Caco-2 (cell line): ENCODE data around the gene SFT2D1. TPM values are rescaled to one million over a fixed set of nuclear protein-coding genes. Genes with fewer than 3 reads are reported as not detected.

Experiments used
- BruUV-seq: library from RNA; stranded (reverse); fragments of 400-500 nt; replicated peaks from 2 replicates; lab custom pipeline; 2021; lab: Mats Ljungman, UMichigan
- CTCF ChIA-PET: fragments of 300-600 bp; sonication (Branson Sonifier 250); formaldehyde crosslinking; loops from one replicate; lab custom pipeline; 2022; ENCODE audit warnings: antibody characterized with exemption; lab: Charles Lee
- POLR2A ChIA-PET: fragments of 300-600 bp; sonication (Branson Sonifier 250); formaldehyde crosslinking; loops from one replicate; lab custom pipeline; 2022; ENCODE audit warnings: antibody characterized with exemption; lab: Charles Lee
- DNase-seq, 2 experiments: peaks; one replicate each; pipeline versions ENCODE4 v3.0.0 to v3.0.0-alpha.2; 2020 to 2022
- H3K27me3 ChIP-seq: replicated peaks from 2 replicates; pipeline ENCODE4 v1.6.0; 2011; ENCODE audit warnings: low read length; ENCODE audit not compliant: control insufficient read depth, insufficient read depth
- H3K36me3 ChIP-seq: 2 replicates; pipeline ENCODE4 v1.5.1; 2011; ENCODE audit warnings: low read length; ENCODE audit not compliant: control insufficient read depth, insufficient read depth
- H3K4me1 ChIP-seq: fragments of 250-450 bp; sonication (Bioruptor Pico); 2 replicates; pipeline ENCODE4 v1.5.1; 2020; ENCODE audit warnings: mild to moderate bottlenecking
- H3K4me3 ChIP-seq: 2 replicates; pipeline ENCODE4 v1.5.1; 2011; ENCODE audit warnings: low read depth, mild to moderate bottlenecking, control low read depth, low read length
- H3K9me3 ChIP-seq: fragments of 250-450 bp; sonication (Bioruptor Pico); 2 replicates; pipeline ENCODE4 v1.5.1; 2020; ENCODE audit warnings: mild to moderate bottlenecking, moderate library complexity
- H3K27ac Mint-ChIP-seq: one replicate; pipeline ENCODE4 v1.8.0; 2022; ENCODE audit warnings: mixed read lengths; ENCODE audit not compliant: unreplicated experiment
- H3K27me3 Mint-ChIP-seq: one replicate; pipeline ENCODE4 v1.8.0; 2022; ENCODE audit warnings: mixed read lengths; ENCODE audit not compliant: insufficient read depth, unreplicated experiment
- H3K36me3 Mint-ChIP-seq: one replicate; pipeline ENCODE4 v1.8.0; 2022; ENCODE audit warnings: mild to moderate bottlenecking, mixed read lengths; ENCODE audit not compliant: insufficient read depth, unreplicated experiment
- H3K4me1 Mint-ChIP-seq: one replicate; pipeline ENCODE4 v1.8.0; 2022; ENCODE audit warnings: low read depth, mixed read lengths; ENCODE audit not compliant: unreplicated experiment
- H3K4me3 Mint-ChIP-seq: one replicate; pipeline ENCODE4 v1.8.0; 2022; ENCODE audit warnings: mild to moderate bottlenecking, moderate library complexity, mixed read lengths; ENCODE audit not compliant: unreplicated experiment
- H3K9me3 Mint-ChIP-seq: one replicate; pipeline ENCODE4 v1.8.0; 2022; ENCODE audit warnings: mixed read lengths; ENCODE audit not compliant: unreplicated experiment
- intact Hi-C: fragments of 100-400 bp; cut with micrococcal nuclease; formaldehyde crosslinking; loops from one replicate; pipeline ENCODE4 v1.10.0; 2022; ENCODE audit not compliant: unreplicated experiment
- total RNA-seq: library from RNA; stranded (reverse); gene quantifications from 2 replicates; pipeline ENCODE4 v1.2.3, GENCODE V29; 2022
- TF ChIP-seq, protein P1 (sequence below), 2 experiments: fragments of 200-600 bp in 1 of 2; IDR thresholded peaks; 1 replicate in 1 of 2; 2 replicates in 1 of 2; pipeline versions ENCODE4 v1.5.1 to v1.8.0; 2011 to 2022; ENCODE audit warnings: antibody characterized with exemption in 1 of 2, control low read depth in 1 of 2, inconsistent platforms in 1 of 2, low read depth in 1 of 2, low read length in 1 of 2, mild to moderate bottlenecking in 1 of 2, moderate library complexity in 1 of 2; ENCODE audit not compliant: insufficient read depth in 1 of 2, severe bottlenecking in 1 of 2, unreplicated experiment in 1 of 2

Gene SFT2D1
- total RNA-seq, 1 experiment from 2014 or later = 48.1 TPM

- ChIA-PET POLR2A (no interaction called here), CTCF (no interaction called here)
- H3K4me1 Mint-ChIP-seq = peaks cover 7% of the 10 kb centered on the region
- TF ChIP-seq, protein P1, sequence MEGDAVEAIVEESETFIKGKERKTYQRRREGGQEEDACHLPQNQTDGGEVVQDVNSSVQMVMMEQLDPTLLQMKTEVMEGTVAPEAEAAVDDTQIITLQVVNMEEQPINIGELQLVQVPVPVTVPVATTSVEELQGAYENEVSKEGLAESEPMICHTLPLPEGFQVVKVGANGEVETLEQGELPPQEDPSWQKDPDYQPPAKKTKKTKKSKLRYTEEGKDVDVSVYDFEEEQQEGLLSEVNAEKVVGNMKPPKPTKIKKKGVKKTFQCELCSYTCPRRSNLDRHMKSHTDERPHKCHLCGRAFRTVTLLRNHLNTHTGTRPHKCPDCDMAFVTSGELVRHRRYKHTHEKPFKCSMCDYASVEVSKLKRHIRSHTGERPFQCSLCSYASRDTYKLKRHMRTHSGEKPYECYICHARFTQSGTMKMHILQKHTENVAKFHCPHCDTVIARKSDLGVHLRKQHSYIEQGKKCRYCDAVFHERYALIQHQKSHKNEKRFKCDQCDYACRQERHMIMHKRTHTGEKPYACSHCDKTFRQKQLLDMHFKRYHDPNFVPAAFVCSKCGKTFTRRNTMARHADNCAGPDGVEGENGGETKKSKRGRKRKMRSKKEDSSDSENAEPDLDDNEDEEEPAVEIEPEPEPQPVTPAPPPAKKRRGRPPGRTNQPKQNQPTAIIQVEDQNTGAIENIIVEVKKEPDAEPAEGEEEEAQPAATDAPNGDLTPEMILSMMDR (IDR thresholded peaks at IDR 0.05; ENCODE audit: insufficient read depth in 1 of 2, low read depth in 1 of 2, low read length in 1 of 2, severe bottlenecking in 1 of 2, unreplicated experiment in 1 of 2) = no peak
- peaks cover 5% of the 10 kb centered on the region for H3K36me3 Mint-ChIP-seq
- no peak overlapping the region for H3K27ac Mint-ChIP-seq
- H3K4me1 ChIP-seq = peaks cover 15% of the 10 kb centered on the region
- H3K9me3 ChIP-seq = no peaks in the 10 kb centered on the region
- intact Hi-C loops = loop anchor here (1.0 to 10.0 kb wide), 3 partner anchors 69 to 612 kb away; partner anchors contain the start of genes CEP43 and PRR18
- no peak for DNase-seq
- no TSS peak for BruUV-seq
- H3K4me3 ChIP-seq = peak overlapping the region; percentile 86
- H3K4me3 Mint-ChIP-seq = peak overlapping the region; percentile 76
- H3K27me3 ChIP-seq = no peaks in the 10 kb centered on the region
- no peaks in the 10 kb centered on the region for H3K27me3 Mint-ChIP-seq
- no peaks in the 10 kb centered on the region for H3K9me3 Mint-ChIP-seq
- no peaks in the 10 kb centered on the region; the same call in 1 of the 2 replicates for H3K36me3 ChIP-seq
Measured at GRCh38 chr6:166382500-166382932, 40.2 kb upstream of the SFT2D1 start.

- TF ChIP-seq, protein P1 (IDR thresholded peaks at IDR 0.05; ENCODE audit: insufficient read depth in 1 of 2, low read depth in 1 of 2, low read length in 1 of 2, severe bottlenecking in 1 of 2, unreplicated experiment in 1 of 2) = peak; percentile 85 to 88
- Mint-ChIP-seq H3K36me3 (peaks cover 5% of the 10 kb centered on the region), H3K9me3 (no peaks in the 10 kb centered on the region), H3K4me1 (peaks cover 1% of the 10 kb centered on the region), H3K27ac (peak overlapping the region; percentile 79), H3K4me3 (peak overlapping the region; percentile 76), H3K27me3 (no peaks in the 10 kb centered on the region)
- H3K4me3 ChIP-seq = peak overlapping the region; percentile 86
- CTCF ChIA-PET = interaction anchor here (0.6 to 1.5 kb wide), 5 partner anchors 14 to 39 kb away, joined by 3 to 9 read pairs (median 3); partner anchors contain the start of gene SFT2D1
- H3K36me3 ChIP-seq = no peaks in the 10 kb centered on the region; the same call in 1 of the 2 replicates
- POLR2A ChIA-PET = no interaction called here
- peaks cover 9% of the 10 kb centered on the region; the same call in 1 of the 2 replicates for H3K4me1 ChIP-seq
- BruUV-seq = no TSS peak
- H3K27me3 ChIP-seq = no peaks in the 10 kb centered on the region
- no peaks in the 10 kb centered on the region for H3K9me3 ChIP-seq
- intact Hi-C loops = loop anchor here (1.0 to 10.0 kb wide), 4 partner anchors 40 to 613 kb away; partner anchors contain the start of genes CEP43, PRR18 and SFT2D1
- DNase-seq = peak; percentile 79 to 90
Measured at GRCh38 chr6:166381733-166382499, 39.6 kb upstream of the SFT2D1 start.

GRCh38 chr6:166381381-166381732, 39.0 kb upstream of the SFT2D1 start:
- H3K27me3 ChIP-seq = no peaks in the 10 kb centered on the region
- Mint-ChIP-seq H3K9me3 (no peaks in the 10 kb centered on the region), H3K36me3 (peaks cover 9% of the 10 kb centered on the region), H3K4me1 (no peaks in the 10 kb centered on the region), H3K27me3 (no peaks in the 10 kb centered on the region), H3K4me3 (peak overlapping the region; percentile 76), H3K27ac (peak overlapping the region; percentile 79)
- peak overlapping the region; percentile 86 for H3K4me3 ChIP-seq
- peaks cover 6% of the 10 kb centered on the region; the same call in 1 of the 2 replicates for H3K4me1 ChIP-seq
- intact Hi-C loops = loop anchor here (1.0 to 10.0 kb wide), 2 partner anchors 39 to 613 kb away; partner anchors contain the start of genes CEP43 and SFT2D1
- no peaks in the 10 kb centered on the region; the same call in 1 of the 2 replicates for H3K36me3 ChIP-seq
- TF ChIP-seq, protein P1 (IDR thresholded peaks at IDR 0.05; ENCODE audit: insufficient read depth in 1 of 2, low read depth in 1 of 2, low read length in 1 of 2, severe bottlenecking in 1 of 2, unreplicated experiment in 1 of 2) = no peak
- ChIA-PET POLR2A (no interaction called here), CTCF (interaction anchor here (0.6 to 1.5 kb wide), 6 partner anchors 15 to 158 kb away, joined by 3 to 9 read pairs (median 3); partner anchors contain the start of gene SFT2D1)
- DNase-seq = no peak
- TSS peak; percentile 24 for BruUV-seq
- H3K9me3 ChIP-seq = no peaks in the 10 kb centered on the region
